Heart left ventricle (tissue), 13 donors: ENCODE measurements around the gene TRIM9.

Experiments used
- CTCF ChIP-seq, 12 donors: fragments of 200-600 bp; sonication (generic) in 4 of 12; IDR thresholded peaks; one replicate each; pipeline versions ENCODE4 v1.5.0 to v1.8.0; 2018 to 2022; ENCODE audit warnings: antibody characterized with exemption in 12 of 12, mild to moderate bottlenecking in 5 of 12
- POLR2A ChIP-seq, 2 donors: fragments of 450-650 bp; IDR thresholded peaks; one replicate each; pipeline ENCODE4 v1.6.1; 2017; ENCODE audit warnings: antibody characterized with exemption in 2 of 2, mild to moderate bottlenecking in 2 of 2, moderate library complexity in 2 of 2
- donor health status: ischemic (EF 13 %, LVEDD 7.1; RV severe dilation, severe dysfunction).
- donor health status: DM: no; HTN: yes; CAD: no.
- donor health status: DM: no; HTN: no; CAD: no.
- donor health status: ischemic (EF 25% LVEDD 6.9; RV normal size, moderate dysfunction).
- donor health status: ischemic (EF 25% LVEDD 5.7; RV mildly dilated, moderate dysfunction).
- donor health status: ischemic (EF 35%, LVEDD 5.7; RV mildly dilated, moderate dysfunction).
- donor health status: nonischemic (EF 11% LVEDD 7.7; RV severe dilation, severe dysfunction).
- donor health status: DM: yes; HTN: yes; CAD: no.
- donor health status: PGD.
- donor health status: ischemic (EF 29% LVEDD 5.4; RV normal size, mild dysfunction).
- donor health status: nonischemic (EF 23%, LVEDD 6.1; RV moderate dilation, normal function).

- TF ChIP-seq CTCF (IDR thresholded peaks at IDR 0.05) = no peak
- TF ChIP-seq POLR2A (IDR thresholded peaks at IDR 0.05) = no peak
Observed at GRCh38 chr14:51066576-51066975, 28.3 kb downstream of the TRIM9 start.
